Liver (tissue), 9 donors: Measurements from ENCODE around the gene TSKS. TPM values are rescaled to one million over a fixed set of nuclear protein-coding genes. Genes with fewer than 3 reads are reported as not detected.

ENCODE experiments used
- DNase-seq: peaks from one replicate; pipeline ENCODE4 v3.0.0-alpha.2; 2017; ENCODE audit warnings: low spot score
- H3K27ac ChIP-seq, 2 donors: one replicate each; pipeline ENCODE4 v1.7.0; 2013; ENCODE audit warnings: inconsistent platforms in 2 of 2, low read length in 2 of 2, control low read depth in 1 of 2, low read depth in 1 of 2, mild to moderate bottlenecking in 1 of 2
- H3K27me3 ChIP-seq, 4 donors: one replicate each; pipeline versions ENCODE4 v1.6.1 to v1.7.0; 2013; ENCODE audit warnings: low read length in 3 of 4, inconsistent platforms in 1 of 4, mild to moderate bottlenecking in 1 of 4, moderate library complexity in 1 of 4; ENCODE audit not compliant: control insufficient read depth in 4 of 4, insufficient read depth in 4 of 4
- H3K36me3 ChIP-seq, 4 donors: one replicate each; pipeline versions ENCODE4 v1.6.1 to v1.7.0; 2013; ENCODE audit warnings: low read length in 3 of 4, mild to moderate bottlenecking in 3 of 4, low read depth in 1 of 4, moderate library complexity in 1 of 4; ENCODE audit not compliant: control insufficient read depth in 4 of 4, insufficient read depth in 3 of 4
- H3K4me1 ChIP-seq, 4 donors: one replicate each; pipeline versions ENCODE4 v1.6.1 to v1.7.0; 2013; ENCODE audit warnings: low read length in 3 of 4, mild to moderate bottlenecking in 3 of 4, moderate library complexity in 1 of 4; ENCODE audit not compliant: control insufficient read depth in 4 of 4, insufficient read depth in 4 of 4
- H3K4me3 ChIP-seq, 3 donors: one replicate each; pipeline versions ENCODE4 v1.6.1 to v1.7.0; 2013; ENCODE audit warnings: low read length in 3 of 3, control low read depth in 1 of 3, low read depth in 1 of 3, mild to moderate bottlenecking in 1 of 3
- H3K9ac ChIP-seq, 2 donors: one replicate each; pipeline ENCODE4 v1.7.0; 2013; ENCODE audit warnings: low read length in 2 of 2, mild to moderate bottlenecking in 2 of 2, moderate library complexity in 2 of 2, control low read depth in 1 of 2, low read depth in 1 of 2
- H3K9me3 ChIP-seq, 4 donors: one replicate each; pipeline versions ENCODE4 v1.6.1 to v1.7.0; 2013; ENCODE audit warnings: low read length in 3 of 4; ENCODE audit not compliant: control insufficient read depth in 4 of 4
- ATF3 ChIP-seq: IDR thresholded peaks from 2 replicates; pipeline ENCODE4 v1.6.1; 2016; ENCODE audit warnings: antibody characterized with exemption
- CTCF ChIP-seq: fragments of 150-350 bp; IDR thresholded peaks from 2 replicates; pipeline ENCODE4 v1.5.1; 2017; ENCODE audit warnings: improper control_type of control experiment, low read depth, low read length; ENCODE audit not compliant: missing input control
- EGR1 ChIP-seq, 2 donors: IDR thresholded peaks; 2 replicates each; pipeline ENCODE4 v1.6.1; 2016 to 2018; ENCODE audit warnings: antibody characterized with exemption in 2 of 2, low read depth in 2 of 2
- FOXA1 ChIP-seq: IDR thresholded peaks from 2 replicates; pipeline ENCODE4 v1.6.1; 2016; ENCODE audit warnings: antibody characterized with exemption
- FOXA2 ChIP-seq: IDR thresholded peaks from 2 replicates; pipeline ENCODE4 v1.6.1; 2016; ENCODE audit warnings: antibody characterized with exemption
- GABPA ChIP-seq, 2 donors: IDR thresholded peaks in 1 of 2; conservative IDR thresholded peaks in 1 of 2; 2 replicates each; pipeline ENCODE4 v1.6.1; 2016; ENCODE audit warnings: antibody characterized with exemption in 2 of 2, mild to moderate bottlenecking in 1 of 2, moderate library complexity in 1 of 2
- HNF4A ChIP-seq, 2 donors: conservative IDR thresholded peaks; 2 replicates each; pipeline ENCODE4 v1.6.1; 2016; ENCODE audit warnings: antibody characterized with exemption in 2 of 2, mild to moderate bottlenecking in 2 of 2
- HNF4G ChIP-seq: IDR thresholded peaks from 2 replicates; pipeline ENCODE4 v1.6.1; 2016; ENCODE audit warnings: antibody characterized with exemption
- JUND ChIP-seq, 2 donors: IDR thresholded peaks; 2 replicates each; pipeline ENCODE4 v1.6.1; 2016; ENCODE audit warnings: antibody characterized with exemption in 2 of 2
- MAX ChIP-seq: IDR thresholded peaks from 2 replicates; pipeline ENCODE4 v1.6.1; 2016; ENCODE audit warnings: antibody characterized with exemption
- NR2F2 ChIP-seq: IDR thresholded peaks from 2 replicates; pipeline ENCODE4 v1.6.1; 2016; ENCODE audit warnings: antibody characterized with exemption
- RAD21 ChIP-seq, 2 donors: IDR thresholded peaks; 2 replicates each; pipeline ENCODE4 v1.6.1; 2016; ENCODE audit warnings: antibody characterized with exemption in 2 of 2, mild to moderate bottlenecking in 2 of 2
- REST ChIP-seq: IDR thresholded peaks from 2 replicates; pipeline ENCODE4 v1.6.1; 2016; ENCODE audit warnings: antibody characterized with exemption, mild to moderate bottlenecking
- RXRA ChIP-seq, 2 donors: IDR thresholded peaks; 2 replicates each; pipeline ENCODE4 v1.6.1; 2017 to 2018; ENCODE audit warnings: antibody characterized with exemption in 2 of 2, mild to moderate bottlenecking in 1 of 2
- SP1 ChIP-seq: IDR thresholded peaks from 2 replicates; pipeline ENCODE4 v1.6.1; 2018; ENCODE audit warnings: antibody characterized with exemption, mild to moderate bottlenecking
- TAF1 ChIP-seq: conservative IDR thresholded peaks from 2 replicates; pipeline ENCODE4 v1.6.1; 2016; ENCODE audit warnings: antibody characterized with exemption, mild to moderate bottlenecking
- YY1 ChIP-seq: IDR thresholded peaks from 2 replicates; pipeline ENCODE4 v1.6.1; 2016; ENCODE audit warnings: antibody characterized with exemption, mild to moderate bottlenecking
- ZBTB33 ChIP-seq: IDR thresholded peaks from 2 replicates; pipeline ENCODE4 v1.6.1; 2016; ENCODE audit warnings: antibody characterized with exemption
- WGBS: extraction: QIAGEN DNeasy Blood & Tissue Kit; methylation state at CpG from one replicate; pipeline ENCODE4 v1.1.7; 2013; 5-methylcytosine and 5-hydroxymethylcytosine counted together
- polyA plus RNA-seq, 2 donors: library from polyadenylated mRNA; stranded (reverse) in 1 of 2; unstranded in 1 of 2; fragments of 200-250 nt in 1 of 2; fragments of >200 nt in 1 of 2; fragmentation: Nextera tagmentation in 1 of 2; extraction: Ambion mirVana in 1 of 2; gene quantifications; one replicate each; pipeline versions ENCODE4 v1.2.1 to v1.2.3, GENCODE V29; 2013 to 2015
- total RNA-seq, 2 donors: library from RNA; depleted of rRNA; stranded (reverse); fragments of >200 nt; gene quantifications; one replicate each; pipeline ENCODE4 v1.2.3, GENCODE V29; 2014
- donor health status: healthy.
- donor health status: healthy.
- donor health status: healthy.
- donor health status: healthy.
- donor health status: healthy.

TSKS gene
- total and polyA plus RNA-seq, 4 donors: 0.07 to 0.61 (median 0.08) TPM; not detected in 1

- DNase-seq: no peak
- Histone ChIP-seq H3K9me3 (no peaks in the 10 kb centered on the region), H3K9ac (no peak overlapping the region), H3K36me3 (peaks cover 25 to 72% (median 40%) of the 10 kb centered on the region in 4 donors), H3K4me1 (no peaks in the 10 kb centered on the region), H3K27ac (no peak overlapping the region), H3K27me3 (no peaks in the 10 kb centered on the region), H3K4me3 (no peak overlapping the region)
- TF ChIP-seq REST: no peak
- no peak for TF ChIP-seq SP1
- TF ChIP-seq RAD21 (IDR thresholded peaks at IDR 0.05): no peak
- no peak for TF ChIP-seq TAF1
- TF ChIP-seq ZBTB33: no peak
- TF ChIP-seq YY1: no peak
- TF ChIP-seq MAX: no peak
- no peak for TF ChIP-seq HNF4A (conservative IDR thresholded peaks at IDR 0.05)
- no peak for TF ChIP-seq FOXA2
- TF ChIP-seq FOXA1: no peak
- TF ChIP-seq RXRA (IDR thresholded peaks at IDR 0.05): no peak
- TF ChIP-seq HNF4G: no peak
- no peak for TF ChIP-seq ATF3
- TF ChIP-seq EGR1 (IDR thresholded peaks at IDR 0.05; ENCODE audit: low read depth in 2 of 2): no peak
- TF ChIP-seq GABPA (IDR thresholded peaks at IDR 0.05 in 1 of 2, conservative IDR thresholded peaks at IDR 0.05 in 1 of 2): no peak
- TF ChIP-seq JUND (IDR thresholded peaks at IDR 0.05): no peak
- no peak for TF ChIP-seq CTCF
- TF ChIP-seq NR2F2: no peak
- WGBS: 95% methylated on average over 22 of the region's 22 CpGs
Measured at GRCh38 chr19:49792829-49793560, 29.9 kb upstream of the TSKS start.
